ENCODE measurements around the gene GSTA5.
"Not testable (repeated sequence)": the region's sequence is repeated elsewhere in the genome, so short reads cannot be mapped to it uniquely, and the experiment has no call there.

The GSTA5 gene

GRCh38 chr6:52840763-52841585 lies at the start of gene GSTA5:
GSTA5 (minus strand) TSS chr6:52840813.
- DNase-seq (ENCODE audit: low read depth): no peak

GRCh38 chr6:52890018-52890417 lies 49.4 kb upstream of the GSTA5 start:
- no peak for DNase-seq (ENCODE audit: low read depth)

GRCh38 chr6:52887910-52888524 lies 47.4 kb upstream of the GSTA5 start:
- no peak for DNase-seq (ENCODE audit: low read depth)

- DNase-seq (ENCODE audit: low read depth): no peak
Observed at GRCh38 chr6:52881996-52882841, 41.6 kb upstream of the GSTA5 start.

DNA sequence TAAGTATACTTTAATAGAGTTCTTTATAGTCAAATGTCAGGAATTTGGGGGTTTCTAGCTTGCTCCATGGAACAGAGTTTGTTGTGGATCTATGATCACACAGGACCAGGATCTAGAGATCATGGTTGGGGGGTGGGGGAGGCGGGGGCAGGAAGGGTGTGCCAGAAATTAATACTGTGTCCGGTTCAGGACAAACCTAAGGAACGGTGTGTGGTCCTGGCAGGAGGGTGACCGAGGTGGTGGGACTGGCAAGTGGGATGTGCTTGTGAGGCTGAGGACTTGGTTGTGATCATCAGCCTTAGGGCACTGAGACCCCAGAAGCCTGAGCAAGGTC lies 41.0 kb upstream of the GSTA5 start:
- DNase-seq (ENCODE audit: low read depth): no peak

DNA sequence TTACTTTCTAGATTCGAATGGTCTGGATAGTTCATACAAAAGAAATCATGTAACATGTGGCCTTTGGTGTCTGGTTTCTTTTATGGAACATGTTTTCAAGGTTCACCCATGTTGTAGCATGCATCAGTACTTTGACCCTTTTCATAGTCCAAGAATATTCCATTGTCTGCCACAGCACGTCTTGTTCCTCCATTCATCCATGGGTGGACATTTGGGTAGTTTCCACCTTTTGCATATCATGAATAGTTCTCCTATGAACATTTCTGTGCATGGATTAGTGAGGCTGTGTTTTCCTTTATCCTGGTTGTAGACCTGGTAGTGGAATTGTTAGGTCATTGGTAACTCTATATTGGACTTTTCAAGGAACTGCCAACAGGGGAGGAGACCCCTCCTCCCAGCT lies 37.2 kb upstream of the GSTA5 start:
- no peak for DNase-seq (ENCODE audit: low read depth)

DNA sequence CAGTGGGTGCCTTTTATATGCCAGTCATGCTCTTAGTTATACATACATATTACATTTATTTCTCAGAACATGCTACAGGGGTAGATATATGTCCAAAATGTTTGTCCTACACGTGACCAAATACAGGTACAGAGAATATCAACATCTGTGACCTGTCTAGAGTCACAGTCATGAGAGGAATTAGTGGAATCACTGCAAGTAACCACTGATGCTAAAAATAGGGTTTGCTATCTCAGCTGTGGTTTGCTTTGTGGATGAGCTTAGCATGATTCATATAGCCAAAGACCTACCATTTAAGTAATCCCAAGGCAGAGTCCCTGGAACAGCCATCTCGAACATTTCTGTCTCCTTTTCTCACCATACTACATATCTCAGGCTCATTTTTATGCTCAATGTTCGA lies 36.6 kb upstream of the GSTA5 start:
- no peak for DNase-seq (ENCODE audit: low read depth)

GRCh38 chr6:52876056-52876787 lies 35.6 kb upstream of the GSTA5 start:
- DNase-seq (ENCODE audit: low read depth): no peak

- DNase-seq (ENCODE audit: low read depth): no peak
Observed at GRCh38 chr6:52872031-52872430, 31.4 kb upstream of the GSTA5 start.

GRCh38 chr6:52871621-52872020 lies 31.0 kb upstream of the GSTA5 start:
- no peak for DNase-seq (ENCODE audit: low read depth)

DNA sequence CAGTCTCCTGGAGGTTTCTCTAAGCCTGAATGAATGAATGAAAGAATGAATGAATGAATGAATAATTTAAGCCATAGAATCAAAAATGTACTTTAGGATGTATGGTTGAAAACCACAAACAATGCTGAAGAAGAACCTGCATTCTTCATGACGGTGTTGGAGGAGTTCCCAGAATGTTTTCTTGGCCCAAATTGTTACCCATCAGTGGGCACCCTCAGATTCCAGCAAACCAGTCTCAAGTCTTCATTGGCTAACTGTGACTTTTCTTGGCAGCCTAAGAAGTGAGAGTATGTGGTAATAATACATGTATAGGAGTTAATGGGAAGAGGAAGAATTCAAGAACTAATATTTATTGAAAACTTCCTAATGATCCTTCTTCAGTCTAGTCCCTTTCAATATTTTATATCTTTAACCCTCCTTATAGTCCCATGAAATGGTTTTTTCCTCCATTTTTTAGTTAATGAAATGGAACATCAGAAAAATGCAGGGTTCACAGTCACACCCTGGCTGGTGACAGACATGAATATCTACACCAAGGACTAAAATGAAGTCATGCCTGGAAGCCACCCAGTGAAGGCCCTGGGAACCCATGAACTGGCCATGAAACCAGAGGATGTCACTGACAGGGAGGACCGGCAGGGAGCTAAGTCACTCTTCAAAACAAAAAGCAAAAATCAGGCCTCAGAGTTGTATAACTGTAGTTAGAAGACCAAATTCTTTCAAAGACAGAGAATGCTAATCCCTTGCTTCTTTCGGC lies 29.9 kb upstream of the GSTA5 start:
- DNase-seq (ENCODE audit: low read depth): not testable (repeated sequence)

DNA sequence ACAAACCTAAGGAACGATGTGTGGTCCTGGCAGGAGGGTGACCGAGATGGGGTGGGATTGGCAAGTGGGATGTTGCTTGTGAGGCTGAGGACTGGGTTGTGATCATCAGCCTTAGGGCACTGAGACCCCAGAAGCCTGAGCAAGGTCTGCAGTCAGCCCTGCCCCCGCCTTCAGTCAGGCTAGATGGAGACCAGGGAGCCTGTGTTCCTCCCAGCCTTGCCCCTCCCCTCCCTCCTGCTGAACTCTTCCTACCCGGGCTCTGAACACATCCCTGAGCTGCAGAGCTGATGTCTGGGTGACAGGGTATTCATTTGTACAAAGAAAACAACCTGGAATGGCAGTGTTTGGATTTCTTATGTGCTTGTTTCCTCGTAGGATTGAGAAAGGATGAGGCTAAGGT lies 28.3 kb upstream of the GSTA5 start:
- DNase-seq (ENCODE audit: low read depth): not testable (repeated sequence)

DNA sequence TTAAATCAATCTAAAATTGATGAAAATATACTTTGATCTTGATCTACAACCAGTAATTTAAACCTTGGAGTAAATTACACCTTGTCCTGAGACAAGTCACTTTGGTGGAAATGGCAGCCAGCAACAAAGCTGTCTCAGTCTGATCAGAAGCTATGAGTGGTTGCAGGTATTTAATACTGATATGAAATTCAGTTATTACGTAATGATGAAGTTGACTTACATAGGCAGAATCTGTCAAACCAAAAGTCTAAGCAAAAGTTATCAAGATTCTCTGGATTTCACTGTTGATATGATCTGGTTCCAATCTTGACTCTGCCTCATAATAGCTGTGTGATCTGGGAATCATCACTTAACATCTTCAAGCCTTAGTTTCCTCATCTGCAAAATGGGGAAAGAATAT lies 27.6 kb upstream of the GSTA5 start:
- DNase-seq (ENCODE audit: low read depth): no peak

GRCh38 chr6:52861151-52861550 lies 20.5 kb upstream of the GSTA5 start:
- not testable (repeated sequence) for DNase-seq (ENCODE audit: low read depth)

- DNase-seq (ENCODE audit: low read depth): no peak
Observed at GRCh38 chr6:52858416-52858815, 17.8 kb upstream of the GSTA5 start.

DNA sequence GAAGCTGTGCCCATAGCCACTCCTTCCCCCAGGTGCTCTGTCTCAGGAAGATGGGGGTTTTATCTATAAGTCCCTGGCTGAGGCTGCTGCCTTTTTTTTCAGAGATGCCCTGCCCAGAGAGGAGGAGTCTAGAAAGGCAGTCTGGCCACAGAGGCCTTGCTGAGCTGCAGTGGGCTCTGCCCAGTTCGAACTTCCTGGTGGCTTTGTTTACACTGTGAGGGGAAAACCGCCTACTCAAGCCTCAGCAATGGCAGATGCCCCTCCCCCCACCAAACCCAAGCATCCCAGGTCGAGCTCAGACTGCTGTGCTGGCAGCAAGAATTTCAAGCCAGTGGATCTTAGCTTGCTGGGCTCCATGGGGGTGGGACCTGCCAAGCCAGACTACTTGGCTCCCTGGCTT lies 15.5 kb upstream of the GSTA5 start:
- not testable (repeated sequence) for DNase-seq (ENCODE audit: low read depth)

GRCh38 chr6:52849137-52849536 lies 8.5 kb upstream of the GSTA5 start:
- DNase-seq (ENCODE audit: low read depth): no peak

DNA sequence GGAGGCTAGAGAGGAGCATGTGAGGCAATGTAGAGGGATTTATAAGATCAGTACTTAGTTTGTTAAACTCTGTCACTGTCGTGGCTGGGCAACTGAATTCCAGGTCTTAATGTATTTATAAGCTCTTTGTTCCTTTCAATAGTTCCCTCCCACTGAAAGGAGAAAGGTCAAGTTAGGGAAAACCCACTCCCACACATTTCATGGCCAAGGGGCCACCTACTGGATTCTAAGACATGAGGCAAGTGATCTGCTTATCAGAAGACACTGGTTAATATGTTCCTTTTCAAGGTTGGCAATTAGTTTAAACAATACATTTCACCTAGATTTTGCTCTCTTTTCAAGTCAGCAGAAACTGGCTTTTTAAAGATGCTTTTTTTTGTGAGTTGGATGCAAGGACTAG lies 5.4 kb upstream of the GSTA5 start:
- no peak for DNase-seq (ENCODE audit: low read depth)

- no peak for DNase-seq (ENCODE audit: low read depth)
Observed at GRCh38 chr6:52843605-52844004, 3.0 kb upstream of the GSTA5 start.

GRCh38 chr6:52839124-52840055 lies 1.2 kb downstream of the GSTA5 start:
- DNase-seq (ENCODE audit: low read depth): peak; percentile 17

All from stimulated activated CD8-positive, alpha-beta memory T cell treated with anti-CD3 and anti-CD28 coated beads, Interleukin-15, amount 100 ng/mL, for 24 hours (primary cell).